ENCODE measurements around the gene LHFPL6.

DNA sequence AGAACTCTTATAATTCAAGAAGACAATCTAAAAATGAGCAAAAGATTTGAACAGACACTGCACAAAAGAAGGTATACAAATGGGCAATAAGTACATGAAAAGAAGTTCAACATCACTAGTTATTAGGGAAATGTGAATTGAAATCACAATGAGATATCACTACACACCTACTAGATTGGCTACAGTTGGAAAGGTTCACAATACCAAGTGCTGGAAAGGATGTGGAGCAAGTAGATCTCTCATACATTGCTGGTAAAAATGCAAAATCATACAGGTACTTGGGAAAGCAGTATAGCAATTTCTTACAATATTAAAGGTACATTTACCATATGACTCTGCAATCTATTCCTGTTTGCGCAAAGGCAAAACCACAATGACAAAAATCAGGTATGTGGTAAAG, 145.7 kb downstream of the LHFPL6 start:
- TF ChIP-seq L3MBTL2 (conservative IDR thresholded peaks at IDR 0.05) (no peak), SP1 (IDR thresholded peaks at IDR 0.05) (no peak), BHLHE40 (IDR thresholded peaks at IDR 0.05; ENCODE audit: borderline replicate concordance) (no peak), NFRKB (IDR thresholded peaks at IDR 0.05) (no peak), ELF4 (IDR thresholded peaks at IDR 0.05) (no peak), FOXK2 (IDR thresholded peaks at IDR 0.05) (no peak), CTBP1 (IDR thresholded peaks at IDR 0.05; ENCODE audit: borderline replicate concordance) (no peak), FOXM1 (IDR thresholded peaks at IDR 0.05; ENCODE audit: borderline replicate concordance) (no peak), FOXA1 (IDR thresholded peaks at IDR 0.05) (no peak), TARDBP (IDR thresholded peaks at IDR 0.05) (no peak), LEF1 (IDR thresholded peaks at IDR 0.05; ENCODE audit: borderline replicate concordance) (no peak), ZNF384 (IDR thresholded peaks at IDR 0.05) (no peak)

All from HEK293T (cell line).